IMR-90 (cell line): ENCODE results near the gene SNRNP70.
"Not testable (repeated sequence)": the region's sequence is repeated elsewhere in the genome, so short reads cannot be mapped to it uniquely, and the experiment has no call there.

Experiments
- BHLHE40 ChIP-seq: fragments of 150-350 bp; IDR thresholded peaks from 2 replicates; pipeline ENCODE4 v1.6.1; 2016; ENCODE audit warnings: mild to moderate bottlenecking, low read depth, low read length
- CEBPB ChIP-seq: IDR thresholded peaks from 2 replicates; pipeline ENCODE4 v1.6.1; 2012; ENCODE audit warnings: low read depth, low read length, improper control_type of control experiment
- CHD1 ChIP-seq: IDR thresholded peaks from 2 replicates; pipeline ENCODE4 v1.6.1; 2012; ENCODE audit warnings: low read depth, low read length, improper control_type of control experiment
- CTCF ChIP-seq: conservative IDR thresholded peaks from 2 replicates; pipeline ENCODE4 v1.5.1; 2012; ENCODE audit warnings: mild to moderate bottlenecking, low read depth, low read length, improper control_type of control experiment
- POLR2A ChIP-seq: IDR thresholded peaks from 2 replicates; pipeline ENCODE4 v1.6.1; 2012; ENCODE audit warnings: mild to moderate bottlenecking, low read depth, low read length
- RFX5 ChIP-seq: IDR thresholded peaks from 2 replicates; pipeline ENCODE4 v1.8.0; 2012; ENCODE audit warnings: low read depth, mild to moderate bottlenecking, low read length, moderate library complexity
- SMC3 ChIP-seq: fragments of 150-350 bp; IDR thresholded peaks from 2 replicates; pipeline ENCODE4 v1.6.1; 2016; ENCODE audit warnings: low read depth, mild to moderate bottlenecking, antibody characterized with exemption, low read length, moderate library complexity

DNA sequence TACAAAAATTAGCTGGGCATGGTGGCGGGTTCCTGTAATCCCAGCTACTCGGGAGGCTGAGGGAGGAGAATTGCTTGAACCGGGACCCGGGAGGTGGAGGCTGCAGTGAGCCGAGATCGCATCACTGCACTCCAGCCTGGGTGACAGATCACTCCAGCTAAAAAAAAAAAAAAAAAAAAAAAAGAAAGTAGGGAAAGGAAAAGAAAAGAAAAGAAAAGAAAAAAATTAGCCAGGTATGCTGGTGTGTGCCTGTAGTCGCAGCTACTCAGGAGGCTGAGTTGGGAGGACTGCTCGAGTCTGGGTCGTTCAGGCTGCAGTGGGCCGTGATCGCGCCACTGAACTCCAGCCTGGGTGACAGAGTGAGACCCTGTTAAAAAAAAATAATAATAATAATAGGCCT, 42.0 kb downstream of the SNRNP70 start:
- not testable (repeated sequence) for TF ChIP-seq CEBPB, CTCF, POLR2A, SMC3, RFX5, CHD1, BHLHE40
